Urinary bladder (tissue), 4 donors: Measurements from ENCODE around the gene SLC41A2. TPM values are rescaled to one million over a fixed set of nuclear protein-coding genes. Genes with fewer than 3 reads are reported as not detected.
"Not testable (repeated sequence)": the region's sequence is repeated elsewhere in the genome, so short reads cannot be mapped to it uniquely, and the experiment has no call there.

Source experiments
- DNase-seq: peaks from one replicate; pipeline ENCODE4 v3.0.0-alpha.2; 2015; ENCODE audit errors: extremely low spot score
- H3K27ac ChIP-seq: one replicate; pipeline ENCODE4 v1.5.1; 2013; ENCODE audit warnings: low read depth, mild to moderate bottlenecking, moderate library complexity
- H3K36me3 ChIP-seq: one replicate; pipeline ENCODE4 v1.6.1; 2013; ENCODE audit warnings: mild to moderate bottlenecking, moderate library complexity; ENCODE audit not compliant: insufficient read depth
- H3K4me1 ChIP-seq: one replicate; pipeline ENCODE4 v1.6.1; 2013; ENCODE audit warnings: mild to moderate bottlenecking, moderate library complexity; ENCODE audit not compliant: insufficient read depth
- H3K4me3 ChIP-seq: one replicate; pipeline ENCODE4 v1.5.1; 2013; ENCODE audit warnings: low read depth, low read length
- WGBS: extraction: QIAGEN DNeasy Blood & Tissue Kit; methylation state at CpG from one replicate; pipeline ENCODE4 v1.1.7; 2013; 5-methylcytosine and 5-hydroxymethylcytosine counted together
- polyA plus RNA-seq: library from polyadenylated mRNA; stranded (reverse); fragments of 200-250 nt; gene quantifications from one replicate; pipeline ENCODE4 v1.2.3, GENCODE V29; 2013
- total RNA-seq: library from RNA; depleted of rRNA; stranded (reverse); fragments of >200 nt; gene quantifications from one replicate; pipeline ENCODE4 v1.2.3, GENCODE V29; 2014
- donor health status: healthy with polysubstance abuse.
- donor health status: healthy.

SLC41A2 gene
- total and polyA plus RNA-seq, 2 donors: 3.3 to 27.5 TPM

DNA sequence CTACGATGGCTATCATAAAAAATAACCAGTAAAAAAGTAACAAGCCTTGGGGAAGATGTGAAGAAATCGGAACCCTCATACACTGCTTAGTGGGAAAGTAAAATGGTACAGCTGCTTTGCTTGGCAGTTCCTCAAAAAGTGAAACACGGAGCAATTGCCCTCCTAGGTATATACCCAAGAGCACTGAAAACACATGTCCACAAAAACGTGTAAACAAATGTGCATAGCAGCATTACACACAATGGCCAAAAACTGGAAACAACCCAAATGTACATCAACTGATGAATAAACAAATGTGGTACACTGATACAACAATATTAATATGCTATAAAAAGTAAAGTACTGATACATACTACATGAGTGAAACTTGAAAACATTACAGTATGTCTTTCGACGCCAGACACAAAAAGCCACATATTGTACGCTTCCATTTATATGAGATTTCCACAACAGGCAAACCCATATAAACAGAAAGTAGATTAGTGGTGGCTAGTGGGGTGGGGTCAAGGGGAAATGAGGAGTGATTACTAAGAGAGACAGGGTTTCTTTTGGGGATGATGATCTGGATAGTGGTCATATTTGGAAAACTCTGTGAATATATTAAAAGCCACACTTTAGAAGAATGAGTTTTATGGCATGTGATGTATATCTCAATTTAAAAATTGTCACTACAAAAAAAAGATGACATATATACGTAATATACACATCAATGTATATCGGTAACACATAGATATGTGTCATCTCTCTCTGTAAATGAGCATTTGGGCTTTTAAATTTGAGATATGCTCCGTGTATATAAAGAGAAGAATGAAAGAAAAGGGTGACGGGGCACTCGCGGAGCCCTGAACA lies 996 bp downstream of the SLC41A2 start:
- Histone ChIP-seq H3K36me3 (no peaks in the 10 kb centered on the region), H3K4me1 (peaks cover 2% of the 10 kb centered on the region), H3K4me3 (peak overlapping the region; percentile 50), H3K27ac (no peak overlapping the region)
- WGBS: 26% methylated on average over 13 of the region's 13 CpGs
- DNase-seq: no peak

DNA sequence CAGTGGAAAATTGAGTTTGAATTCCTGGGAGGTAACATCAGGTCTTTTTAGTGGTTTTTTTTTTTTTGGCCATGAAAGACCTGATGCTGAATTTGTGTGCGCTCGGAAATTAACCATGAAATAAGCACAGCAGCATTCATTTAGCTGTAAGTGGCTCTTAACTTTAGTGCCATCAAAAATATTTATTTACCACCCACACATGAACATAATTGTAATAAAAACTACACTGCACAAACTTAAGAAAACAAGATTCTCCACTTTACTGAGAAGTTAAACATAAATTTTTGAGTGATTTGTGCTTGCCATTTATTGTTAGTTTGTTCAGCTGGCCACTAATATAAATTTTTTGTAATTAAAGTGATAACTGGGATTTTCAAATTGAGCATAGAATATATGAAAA lies 2.4 kb downstream of the SLC41A2 start:
- Histone ChIP-seq H3K4me3 (no peak overlapping the region), H3K36me3 (no peaks in the 10 kb centered on the region), H3K4me1 (peaks cover 2% of the 10 kb centered on the region), H3K27ac (no peak overlapping the region)
- WGBS: 94% methylated on average over 2 of the region's 2 CpGs
- no peak for DNase-seq

DNA sequence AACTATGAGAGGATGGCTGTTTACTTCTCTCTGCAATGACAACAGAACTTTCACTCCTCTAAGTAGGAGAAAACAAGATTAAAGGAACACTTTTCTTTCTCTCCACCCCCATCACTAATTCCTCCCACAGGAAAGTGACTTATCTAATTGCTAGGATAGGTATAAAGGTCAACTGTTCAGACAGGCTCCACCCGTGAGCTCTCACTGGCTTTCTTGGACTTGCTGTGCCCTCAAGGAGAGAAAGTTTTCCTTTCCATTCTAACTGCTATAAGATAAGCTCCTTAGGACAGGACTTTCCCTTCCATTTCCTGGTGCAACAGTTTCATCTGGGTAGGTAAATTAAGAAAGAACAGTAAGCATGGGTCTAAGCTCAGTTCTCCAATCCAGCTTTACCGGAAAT lies 4.8 kb downstream of the SLC41A2 start:
- DNase-seq: no peak
- no peak overlapping the region for H3K4me3 ChIP-seq
- no peaks in the 10 kb centered on the region for H3K36me3 ChIP-seq
- H3K4me1 ChIP-seq: no peaks in the 10 kb centered on the region
- H3K27ac ChIP-seq: no peak overlapping the region
- WGBS: 86% methylated on average over 2 of the region's 2 CpGs

DNA sequence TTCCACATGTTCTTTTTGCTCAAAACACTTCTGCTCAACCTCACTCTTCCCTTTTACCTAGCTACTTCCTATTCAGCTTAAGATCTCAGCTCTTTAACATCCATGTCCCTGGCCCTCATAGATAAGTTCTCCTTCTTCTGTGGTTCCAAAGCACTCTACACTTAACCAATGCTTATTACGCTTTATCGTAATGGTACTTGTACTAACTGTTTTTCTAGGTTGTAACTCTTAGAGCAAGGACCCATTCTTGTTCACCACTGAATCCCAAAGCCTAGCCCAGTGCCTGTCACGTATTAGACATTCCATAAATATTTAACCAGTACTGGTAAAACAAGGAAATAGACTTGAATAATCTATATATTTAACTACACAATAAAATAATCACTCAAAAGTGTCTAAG lies 5.3 kb downstream of the SLC41A2 start:
- no peak for DNase-seq
- H3K4me3 ChIP-seq: no peak overlapping the region
- no peak overlapping the region for H3K27ac ChIP-seq
- H3K4me1 ChIP-seq: no peaks in the 10 kb centered on the region
- no peaks in the 10 kb centered on the region for H3K36me3 ChIP-seq
- 88% methylated on average over 3 of the region's 3 CpGs for WGBS

DNA sequence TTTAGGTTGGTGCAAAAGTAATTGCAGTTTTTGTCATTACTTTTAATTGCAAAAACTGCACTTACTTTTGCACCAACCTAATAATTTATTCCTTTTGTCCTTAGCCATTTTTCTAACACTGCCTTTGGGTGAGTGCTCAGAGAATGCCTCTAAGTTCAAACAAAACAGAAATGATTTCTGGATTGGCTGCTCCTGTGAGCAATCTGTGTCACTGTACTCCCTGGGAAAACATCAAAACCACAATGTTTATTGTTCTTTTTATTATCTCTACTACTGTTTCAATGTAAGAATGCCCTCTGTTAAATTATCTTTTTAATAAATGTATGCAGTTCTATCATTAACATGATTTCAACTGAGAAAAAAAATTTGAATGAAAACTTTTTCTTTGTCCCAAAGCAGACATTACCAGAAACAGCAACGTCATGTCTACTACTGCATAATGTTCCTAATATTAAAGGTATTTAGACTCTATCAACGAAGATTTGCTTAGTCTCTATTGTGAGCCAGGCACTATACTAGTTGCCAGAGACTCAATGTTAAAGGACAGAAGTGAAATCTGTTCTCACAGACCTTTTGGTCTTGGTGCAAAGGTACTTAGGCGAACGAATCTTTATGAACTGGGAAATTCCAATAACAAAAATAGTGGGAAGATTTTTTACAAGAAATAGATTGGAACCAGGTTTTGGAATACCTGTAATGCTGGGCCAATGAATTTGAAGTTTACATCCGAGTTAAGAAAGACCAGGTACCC lies 6.2 kb downstream of the SLC41A2 start:
- Histone ChIP-seq H3K4me3 (no peak overlapping the region), H3K27ac (no peak overlapping the region), H3K4me1 (no peaks in the 10 kb centered on the region), H3K36me3 (no peaks in the 10 kb centered on the region)
- no peak for DNase-seq
- 86% methylated on average over 5 of the region's 5 CpGs for WGBS

DNA sequence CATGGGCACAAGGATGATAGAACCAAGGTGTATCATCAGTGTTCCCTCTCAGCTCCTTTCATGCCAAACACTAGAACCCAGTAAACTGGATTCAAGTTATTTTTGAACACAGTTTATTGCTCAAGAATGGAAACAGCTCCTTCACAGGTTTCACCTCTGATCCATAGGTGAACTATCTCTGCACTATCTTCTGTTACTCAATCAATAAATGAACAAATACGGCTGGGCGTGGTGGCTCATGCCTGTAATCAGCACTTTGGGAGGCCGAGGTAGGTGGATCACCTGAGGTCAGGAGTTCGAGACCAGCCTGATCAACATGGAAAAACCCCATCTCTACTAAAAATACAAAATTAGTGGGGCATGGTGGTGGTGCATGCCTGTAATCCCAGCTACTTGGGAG lies 9.4 kb downstream of the SLC41A2 start:
- DNase-seq, H3K27ac ChIP-seq, H3K4me1 ChIP-seq, H3K36me3 ChIP-seq, H3K4me3 ChIP-seq: not testable (repeated sequence)
- 92% methylated on average over 4 of the region's 4 CpGs for WGBS

DNA sequence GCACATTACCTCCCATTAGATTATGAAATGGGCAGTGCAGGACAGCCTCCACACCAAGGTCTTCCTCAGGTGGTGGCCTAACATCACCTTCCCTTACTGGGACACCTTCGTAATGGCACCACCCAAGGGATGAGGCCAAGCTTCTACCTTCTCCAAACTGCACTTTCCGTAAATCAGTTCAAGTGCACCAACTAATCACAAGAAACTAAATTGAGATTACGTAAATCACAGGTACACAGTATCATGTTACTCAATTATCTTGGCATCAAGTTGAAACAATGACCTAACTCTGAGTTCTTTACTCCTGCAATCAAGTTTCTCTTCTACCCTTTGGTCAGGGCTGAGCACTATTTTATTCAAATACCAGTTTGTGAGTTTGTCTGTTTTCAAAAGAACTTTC lies 13.8 kb downstream of the SLC41A2 start:
- Histone ChIP-seq H3K4me1 (no peaks in the 10 kb centered on the region), H3K4me3 (no peak overlapping the region), H3K36me3 (no peaks in the 10 kb centered on the region), H3K27ac (no peak overlapping the region)
- DNase-seq: no peak
- 98% methylated on average over 3 of the region's 3 CpGs for WGBS

DNA sequence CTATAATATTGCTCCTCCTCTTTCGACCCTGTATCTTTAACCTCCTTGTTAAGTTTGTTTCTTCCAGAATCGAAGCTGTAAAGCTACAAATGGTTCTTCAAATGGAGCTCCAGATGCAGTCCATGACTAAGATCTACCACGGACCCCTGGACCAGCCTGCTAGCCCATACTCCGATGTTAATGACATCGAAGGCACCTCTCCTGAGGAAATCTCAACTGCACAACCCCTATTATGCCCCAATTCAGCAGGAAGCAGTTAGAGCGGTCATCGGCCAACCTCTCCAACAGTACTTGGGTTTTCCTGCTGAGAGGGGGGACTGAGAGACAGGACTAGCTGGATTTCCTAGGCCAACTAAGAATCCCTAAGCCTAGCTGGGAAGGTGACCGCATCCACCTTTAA lies 14.7 kb downstream of the SLC41A2 start:
- H3K4me3 ChIP-seq, H3K4me1 ChIP-seq, H3K27ac ChIP-seq, H3K36me3 ChIP-seq, DNase-seq: not testable (repeated sequence)
- WGBS: 92% methylated on average over 8 of the region's 8 CpGs

DNA sequence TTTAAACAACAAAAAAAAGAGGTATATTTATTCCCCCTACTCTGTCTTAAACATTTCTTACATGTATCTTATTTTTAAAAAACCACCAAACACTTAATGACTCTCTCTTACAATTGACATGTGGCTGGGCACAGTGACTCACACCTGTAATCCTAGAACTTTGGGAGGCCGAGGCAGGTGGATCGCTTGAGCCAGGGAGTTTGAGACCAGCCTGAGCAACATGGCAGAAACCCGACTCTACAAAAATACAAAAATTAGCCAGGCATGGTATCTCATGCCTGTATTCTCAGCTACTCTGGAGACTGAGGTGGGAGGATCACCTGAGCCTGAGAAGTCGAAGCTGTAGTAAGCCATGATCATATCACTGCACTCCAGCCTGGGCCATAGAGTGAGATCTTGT lies 16.0 kb downstream of the SLC41A2 start:
- H3K4me1 ChIP-seq: no peaks in the 10 kb centered on the region
- no peaks in the 10 kb centered on the region for H3K36me3 ChIP-seq
- WGBS: 94% methylated on average over 4 of the region's 4 CpGs
- no peak for DNase-seq
- no peak overlapping the region for H3K27ac ChIP-seq
- H3K4me3 ChIP-seq: no peak overlapping the region

DNA sequence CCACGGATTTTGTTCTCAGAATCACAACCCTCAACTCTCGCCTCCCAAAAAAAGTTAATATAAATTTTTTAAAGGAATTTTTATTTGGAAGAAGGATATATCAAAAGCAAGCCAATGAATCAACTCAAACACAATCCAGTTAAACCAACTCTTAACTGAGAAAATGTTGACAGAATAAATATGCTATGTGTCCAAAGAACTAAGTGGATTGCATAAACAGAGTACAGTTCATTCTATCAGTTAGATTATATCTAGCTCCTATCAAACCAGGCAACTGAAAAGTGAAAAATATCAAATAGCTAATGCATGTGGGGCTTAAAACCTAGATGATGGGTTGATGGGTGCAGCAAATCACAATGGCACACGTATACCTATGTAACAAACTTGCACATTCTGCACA lies 16.6 kb downstream of the SLC41A2 start:
- no peak for DNase-seq
- Histone ChIP-seq H3K4me1 (no peaks in the 10 kb centered on the region), H3K4me3 (no peak overlapping the region), H3K27ac (no peak overlapping the region), H3K36me3 (no peaks in the 10 kb centered on the region)
- WGBS: 78% methylated on average over 3 of the region's 3 CpGs

DNA sequence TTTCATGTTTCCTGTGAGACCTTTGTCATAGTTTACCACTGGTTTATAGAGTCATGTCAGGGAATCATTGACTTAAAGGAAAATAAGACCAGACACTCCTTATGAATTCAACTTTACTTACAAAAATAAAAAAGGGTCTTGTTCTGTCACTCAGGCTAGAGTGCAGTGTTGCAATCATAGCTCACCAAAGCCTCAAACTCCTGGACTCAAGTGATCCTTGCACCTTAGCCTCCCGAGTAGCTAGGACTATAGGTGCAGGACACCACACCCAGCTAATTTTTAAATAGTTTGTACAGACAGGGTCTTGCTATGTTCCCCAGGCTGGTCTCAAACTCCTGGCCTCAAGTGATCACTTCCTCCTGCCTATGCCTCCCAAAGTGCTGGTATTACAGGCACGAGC lies 19.0 kb downstream of the SLC41A2 start:
- Histone ChIP-seq H3K4me1 (no peaks in the 10 kb centered on the region), H3K4me3 (no peak overlapping the region), H3K36me3 (peaks cover 2% of the 10 kb centered on the region), H3K27ac (no peak overlapping the region)
- no peak for DNase-seq
- WGBS: 87% methylated on average over 2 of the region's 2 CpGs

DNA sequence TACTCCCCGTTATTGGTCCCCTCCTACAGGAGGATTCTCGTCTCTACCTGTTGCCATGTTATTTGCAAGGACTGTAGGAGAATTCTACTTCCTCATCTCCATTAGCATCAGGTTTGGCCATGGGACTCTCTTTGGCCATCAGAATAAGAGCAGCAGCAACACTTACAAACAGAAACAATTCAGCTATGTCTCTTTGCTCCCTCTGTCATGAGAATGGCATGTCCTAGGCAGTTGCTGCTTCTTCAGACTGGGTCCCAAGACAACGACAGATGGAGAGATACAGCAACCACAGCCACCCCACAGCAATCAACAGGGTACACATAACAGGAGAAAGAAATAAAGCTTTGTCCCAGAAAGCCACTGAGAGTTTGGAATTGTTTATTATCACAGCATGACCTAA lies 19.7 kb downstream of the SLC41A2 start:
- H3K4me1 ChIP-seq: no peaks in the 10 kb centered on the region
- H3K4me3 ChIP-seq: no peak overlapping the region
- 53% methylated on average over 3 of the region's 3 CpGs for WGBS
- peaks cover 2% of the 10 kb centered on the region for H3K36me3 ChIP-seq
- DNase-seq: no peak
- H3K27ac ChIP-seq: no peak overlapping the region

DNA sequence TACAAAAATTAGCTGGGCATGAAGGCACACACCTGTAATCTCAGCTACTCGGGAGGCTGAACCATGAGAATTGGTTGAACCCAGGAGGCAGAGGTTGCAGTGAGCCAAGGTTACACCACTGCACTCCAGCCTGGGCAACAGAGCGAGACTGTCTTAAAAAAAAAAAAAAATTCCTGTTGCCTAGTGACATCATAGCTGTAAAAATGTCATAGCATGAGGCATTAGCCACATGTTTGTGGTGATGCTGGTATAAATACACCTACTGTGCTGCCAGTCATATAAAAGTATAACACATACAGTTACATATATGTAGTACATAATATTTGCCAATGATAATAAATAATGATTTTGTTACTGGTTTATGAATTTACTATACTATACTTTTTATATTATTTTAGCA lies 22.2 kb downstream of the SLC41A2 start:
- no peak overlapping the region for H3K4me3 ChIP-seq
- no peak overlapping the region for H3K27ac ChIP-seq
- H3K4me1 ChIP-seq: no peaks in the 10 kb centered on the region
- DNase-seq: no peak
- 97% methylated on average over 2 of the region's 2 CpGs for WGBS
- peaks cover 2% of the 10 kb centered on the region for H3K36me3 ChIP-seq

DNA sequence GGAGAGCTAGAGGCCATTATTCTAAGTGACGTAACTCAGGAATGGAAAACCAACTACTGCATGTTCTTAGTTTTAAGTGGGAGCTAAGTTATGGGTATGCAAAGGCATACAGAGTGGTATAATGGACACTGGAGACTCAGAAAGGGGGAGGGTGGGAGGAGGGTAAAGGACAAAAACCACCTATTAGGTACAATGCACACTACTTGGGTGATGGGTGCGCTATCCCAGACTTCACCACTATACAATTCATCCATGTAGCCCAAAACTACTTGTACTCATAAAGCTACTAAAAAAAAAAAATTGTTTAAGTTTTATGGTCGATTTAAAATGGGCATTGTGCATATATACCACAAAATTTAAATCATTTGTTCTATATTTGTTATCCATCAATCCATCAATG lies 24.3 kb downstream of the SLC41A2 start:
- 56% methylated on average over 3 of the region's 3 CpGs for WGBS
- Histone ChIP-seq H3K27ac (no peak overlapping the region), H3K4me3 (no peak overlapping the region), H3K36me3 (peaks cover 2% of the 10 kb centered on the region), H3K4me1 (no peaks in the 10 kb centered on the region)
- DNase-seq: no peak
